CD14-positive monocyte (primary cell): ENCODE measurements around the gene MED12L. TPM values are rescaled to one million over a fixed set of nuclear protein-coding genes. Genes with fewer than 3 reads are reported as not detected.

Experiments used
- DNase-seq, 3 donors: peaks; one replicate each; pipeline ENCODE4 v3.0.0-alpha.2; 2011 to 2022
- H2AFZ ChIP-seq: 2 replicates; pipeline ENCODE4 v1.6.0; 2012; ENCODE audit warnings: mild to moderate bottlenecking, low read depth, low read length, inconsistent platforms; ENCODE audit not compliant: insufficient read depth, poor library complexity, severe bottlenecking
- H3K27ac ChIP-seq, 2 donors: 1 replicate in 1 of 2; 2 replicates in 1 of 2; pipeline ENCODE4 v1.5.1; 2012 to 2013; ENCODE audit warnings: low read length in 2 of 2, control low read depth in 1 of 2, inconsistent platforms in 1 of 2, low read depth in 1 of 2, mild to moderate bottlenecking in 1 of 2
- H3K27me3 ChIP-seq, 2 donors: one replicate each; pipeline versions ENCODE4 v1.6.0 to v1.6.1; 2011 to 2013; ENCODE audit warnings: low read length in 2 of 2; ENCODE audit not compliant: control insufficient read depth in 2 of 2, insufficient read depth in 2 of 2
- H3K36me3 ChIP-seq, 2 donors: replicated peaks in 1 of 2; 1 replicate in 1 of 2; 2 replicates in 1 of 2; pipeline versions ENCODE4 v1.5.1 to v1.6.1; 2012 to 2013; ENCODE audit warnings: low read length in 2 of 2, control low read depth in 1 of 2, inconsistent platforms in 1 of 2, mild to moderate bottlenecking in 1 of 2; ENCODE audit not compliant: insufficient read depth in 2 of 2, control insufficient read depth in 1 of 2
- H3K4me1 ChIP-seq, 2 donors: 1 replicate in 1 of 2; 2 replicates in 1 of 2; pipeline versions ENCODE4 v1.5.1 to v1.6.1; 2012 to 2013; ENCODE audit warnings: low read length in 2 of 2, control low read depth in 1 of 2, inconsistent platforms in 1 of 2, mild to moderate bottlenecking in 1 of 2, moderate library complexity in 1 of 2; ENCODE audit not compliant: insufficient read depth in 2 of 2, control insufficient read depth in 1 of 2
- H3K4me2 ChIP-seq: replicated peaks from 2 replicates; pipeline ENCODE3; 2012; ENCODE audit warnings: low read length, moderate library complexity, mild to moderate bottlenecking; ENCODE audit not compliant: poor library complexity, severe bottlenecking; ENCODE audit errors: extremely low read depth
- H3K4me3 ChIP-seq, 3 experiments: fragments of 200-600 bp in 1 of 3; sonication (generic) in 1 of 3; replicated peaks in 1 of 3; 1 replicate in 2 of 3; 2 replicates in 1 of 3; pipeline ENCODE4 v1.5.1; 2011 to 2013; ENCODE audit warnings: low read length in 3 of 3, mild to moderate bottlenecking in 3 of 3, control low read depth in 2 of 3, low read depth in 2 of 3, inconsistent platforms in 1 of 3, moderate library complexity in 1 of 3
- H3K79me2 ChIP-seq: 2 replicates; pipeline ENCODE4 v1.6.0; 2012; ENCODE audit warnings: mild to moderate bottlenecking, control low read depth, inconsistent platforms, low read length, moderate library complexity; ENCODE audit not compliant: insufficient read depth
- H3K9ac ChIP-seq: 2 replicates; pipeline ENCODE4 v1.6.0; 2017; ENCODE audit warnings: low read length, mild to moderate bottlenecking; ENCODE audit not compliant: insufficient read depth, poor library complexity, severe bottlenecking
- H3K9me3 ChIP-seq, 2 donors: replicated peaks in 1 of 2; 1 replicate in 1 of 2; 2 replicates in 1 of 2; pipeline versions ENCODE4 v1.5.1 to v1.6.1; 2012 to 2013; ENCODE audit warnings: low read length in 2 of 2, control low read depth in 1 of 2; ENCODE audit not compliant: control insufficient read depth in 1 of 2, insufficient read depth in 1 of 2
- H4K20me1 ChIP-seq: 2 replicates; pipeline ENCODE4 v1.6.0; 2012; ENCODE audit warnings: mild to moderate bottlenecking, low read length, control low read depth, moderate library complexity; ENCODE audit not compliant: insufficient read depth
- H3K27ac Mint-ChIP-seq, 7 donors: one replicate each; pipeline ENCODE4 v1.8.0; 2020; ENCODE audit warnings: mild to moderate bottlenecking in 7 of 7, mixed read lengths in 7 of 7, moderate library complexity in 6 of 7, inconsistent platforms in 2 of 7
- H3K27me3 Mint-ChIP-seq, 3 donors: one replicate each; pipeline ENCODE4 v1.8.0; 2021 to 2022; ENCODE audit warnings: low read depth in 3 of 3, mild to moderate bottlenecking in 3 of 3, mixed read lengths in 3 of 3, moderate library complexity in 3 of 3, inconsistent platforms in 1 of 3
- H3K36me3 Mint-ChIP-seq, 2 donors: one replicate each; pipeline ENCODE4 v1.8.0; 2020; ENCODE audit warnings: mixed read lengths in 2 of 2, inconsistent platforms in 1 of 2, mild to moderate bottlenecking in 1 of 2
- H3K4me1 Mint-ChIP-seq: one replicate; pipeline ENCODE4 v1.8.0; 2020; ENCODE audit warnings: mild to moderate bottlenecking, mixed read lengths
- H3K4me3 Mint-ChIP-seq, 2 donors: one replicate each; pipeline ENCODE4 v1.8.0; 2020; ENCODE audit warnings: mild to moderate bottlenecking in 2 of 2, mixed read lengths in 2 of 2, moderate library complexity in 1 of 2
- H3K9me3 Mint-ChIP-seq, 7 donors: one replicate each; pipeline ENCODE4 v1.8.0; 2020 to 2022; ENCODE audit warnings: mixed read lengths in 7 of 7, mild to moderate bottlenecking in 6 of 7, moderate library complexity in 6 of 7, inconsistent platforms in 2 of 7
- WGBS: methylation state at CpG from one replicate; pipeline ENCODE4 v1.1.5; 2013; ENCODE audit warnings: missing lambda C conversion rate; ENCODE audit not compliant: insufficient coverage; 5-methylcytosine and 5-hydroxymethylcytosine counted together
- intact Hi-C, 2 donors: fragments of 100-400 bp; cut with micrococcal nuclease; formaldehyde crosslinking; loops; one replicate each; pipeline versions ENCODE4 v1.15.0 to v1.15.1; 2023
- polyA plus RNA-seq, 3 donors: library from polyadenylated mRNA; depleted of rRNA in 1 of 3; unstranded in 2 of 3; stranded (reverse) in 1 of 3; fragments of 300-500 nt in 2 of 3; fragments of >200 nt in 1 of 3; fragmentation: Illumina TruSeq in 2 of 3; gene quantifications; 1 replicate in 2 of 3; 2 replicates in 1 of 3; pipeline ENCODE4 v1.2.3, GENCODE V29; 2012 to 2021
- TF ChIP-seq, protein P1 (sequence below): fragments of 200-600 bp; IDR thresholded peaks from one replicate; pipeline ENCODE4 v1.8.0; 2022; ENCODE audit warnings: antibody characterized with exemption, mild to moderate bottlenecking

The MED12L gene
- polyA plus RNA-seq, 3 donors, result 0.12 to 0.29 TPM; not detected in 1

DNA sequence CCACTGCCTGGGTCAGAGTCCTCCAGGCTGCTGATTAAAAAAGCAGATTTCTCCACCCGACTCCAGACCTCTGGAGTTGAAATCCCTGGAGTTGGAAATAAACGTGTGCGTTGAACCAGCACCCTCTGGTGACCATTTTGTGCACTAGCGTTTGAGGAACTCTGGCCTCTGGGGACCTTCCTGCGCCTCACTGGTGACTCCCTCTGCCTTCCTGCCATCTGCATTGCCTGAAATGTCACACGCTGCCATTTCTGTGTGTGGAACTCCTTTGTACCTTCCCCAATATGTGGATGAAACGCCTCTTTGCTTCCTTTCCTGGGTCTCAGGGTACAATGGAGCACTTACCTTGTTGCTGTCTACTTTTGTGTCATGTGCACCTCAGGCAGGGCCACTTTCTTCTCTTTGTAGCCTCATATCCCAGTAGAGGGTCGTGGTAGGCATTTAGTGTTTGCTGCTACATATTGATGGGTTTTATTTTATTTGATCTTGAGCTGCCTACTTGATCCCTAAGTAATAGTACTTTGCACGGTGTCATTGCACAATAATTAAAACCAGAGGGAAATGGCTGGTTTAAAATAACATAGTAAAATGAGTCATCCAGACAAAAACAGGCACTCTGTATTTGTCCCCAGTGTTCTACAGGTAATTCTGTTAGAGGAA is 60.7 kb downstream of the MED12L start:
- Mint-ChIP-seq H3K27me3 (peaks cover 0 to 4% (median 4%) of the 10 kb centered on the region in 3 donors), H3K36me3 (no peaks in the 10 kb centered on the region), H3K4me1 (no peaks in the 10 kb centered on the region), H3K4me3 (no peak overlapping the region), H3K27ac (peak overlapping the region in 1 of 7 donors; percentile 17), H3K9me3 (no peaks in the 10 kb centered on the region)
- peak; percentile 67 to 83 (median 78) for DNase-seq
- H4K20me1 ChIP-seq, result no peaks in the 10 kb centered on the region
- intact Hi-C loops, result loop anchor here (5.0 to 10.0 kb wide), 4 partner anchors 271 to 421 kb away; no protein-coding TSS in a partner anchor
- peak overlapping the region in 1 of 3 experiments; percentile 43 for H3K4me3 ChIP-seq
- H3K27me3 ChIP-seq, result no peaks in the 10 kb centered on the region
- 0% methylated on average over 7 of the region's 9 CpGs for WGBS
- peak overlapping the region in 1 of 2 donors; percentile 47 for H3K27ac ChIP-seq
- no peak overlapping the region for H3K9ac ChIP-seq
- no peaks in the 10 kb centered on the region for H3K9me3 ChIP-seq
- peak overlapping the region; percentile 46 for H3K4me2 ChIP-seq
- peak overlapping the region; percentile 52 for H2AFZ ChIP-seq
- H3K4me1 ChIP-seq, result peaks cover 12 to 14% of the 10 kb centered on the region in 2 donors
- TF ChIP-seq, protein P1, sequence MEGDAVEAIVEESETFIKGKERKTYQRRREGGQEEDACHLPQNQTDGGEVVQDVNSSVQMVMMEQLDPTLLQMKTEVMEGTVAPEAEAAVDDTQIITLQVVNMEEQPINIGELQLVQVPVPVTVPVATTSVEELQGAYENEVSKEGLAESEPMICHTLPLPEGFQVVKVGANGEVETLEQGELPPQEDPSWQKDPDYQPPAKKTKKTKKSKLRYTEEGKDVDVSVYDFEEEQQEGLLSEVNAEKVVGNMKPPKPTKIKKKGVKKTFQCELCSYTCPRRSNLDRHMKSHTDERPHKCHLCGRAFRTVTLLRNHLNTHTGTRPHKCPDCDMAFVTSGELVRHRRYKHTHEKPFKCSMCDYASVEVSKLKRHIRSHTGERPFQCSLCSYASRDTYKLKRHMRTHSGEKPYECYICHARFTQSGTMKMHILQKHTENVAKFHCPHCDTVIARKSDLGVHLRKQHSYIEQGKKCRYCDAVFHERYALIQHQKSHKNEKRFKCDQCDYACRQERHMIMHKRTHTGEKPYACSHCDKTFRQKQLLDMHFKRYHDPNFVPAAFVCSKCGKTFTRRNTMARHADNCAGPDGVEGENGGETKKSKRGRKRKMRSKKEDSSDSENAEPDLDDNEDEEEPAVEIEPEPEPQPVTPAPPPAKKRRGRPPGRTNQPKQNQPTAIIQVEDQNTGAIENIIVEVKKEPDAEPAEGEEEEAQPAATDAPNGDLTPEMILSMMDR, result peak; percentile 90
- H3K36me3 ChIP-seq, result no peaks in the 10 kb centered on the region
- H3K79me2 ChIP-seq, result no peaks in the 10 kb centered on the region

DNA sequence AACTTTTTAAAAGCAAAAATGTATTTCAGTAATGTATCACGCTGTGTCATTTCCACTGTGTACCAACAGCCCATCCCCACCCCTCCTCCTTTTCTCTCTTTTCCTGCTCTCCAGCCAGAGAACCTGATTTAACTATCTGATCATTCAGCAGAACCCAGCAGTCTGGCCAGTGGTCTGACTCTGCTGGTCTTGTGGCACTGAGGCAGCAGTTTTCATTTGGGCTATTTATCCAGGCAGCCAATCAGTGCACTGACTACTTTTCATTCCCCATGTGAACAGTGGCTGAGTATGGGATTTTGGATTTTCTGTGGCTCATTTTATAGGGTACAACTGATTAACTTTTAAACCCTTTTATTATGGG is 61.2 kb downstream of the MED12L start:
- DNase-seq, result no peak
- H4K20me1 ChIP-seq, result no peaks in the 10 kb centered on the region
- Mint-ChIP-seq H3K36me3 (no peaks in the 10 kb centered on the region), H3K27me3 (peaks cover 0 to 4% (median 4%) of the 10 kb centered on the region in 3 donors), H3K27ac (no peak overlapping the region), H3K9me3 (no peaks in the 10 kb centered on the region), H3K4me1 (no peaks in the 10 kb centered on the region), H3K4me3 (no peak overlapping the region)
- no peaks in the 10 kb centered on the region for H3K9me3 ChIP-seq
- no peaks in the 10 kb centered on the region for H3K27me3 ChIP-seq
- no peak overlapping the region for H3K4me3 ChIP-seq
- peak overlapping the region; percentile 46 for H3K4me2 ChIP-seq
- TF ChIP-seq, protein P1, result no peak
- intact Hi-C loops, result loop anchor here (5.0 to 10.0 kb wide), 4 partner anchors 272 to 422 kb away; no protein-coding TSS in a partner anchor
- H3K4me1 ChIP-seq, result peaks cover 12 to 14% of the 10 kb centered on the region in 2 donors
- peak overlapping the region; percentile 52 for H2AFZ ChIP-seq
- H3K9ac ChIP-seq, result no peak overlapping the region
- no CpG with 5 or more reads among the region's 1 CpG for WGBS
- no peak overlapping the region for H3K27ac ChIP-seq
- H3K79me2 ChIP-seq, result no peaks in the 10 kb centered on the region
- no peaks in the 10 kb centered on the region for H3K36me3 ChIP-seq
